T-helper 17 cell (primary cell): ENCODE results near the gene SASS6. TPM values are rescaled to one million over a fixed set of nuclear protein-coding genes. Genes with fewer than 3 reads are reported as not detected.

Experiments
- ATAC-seq: fragments of 150-1000 bp; cut with Tn5 transposase; 2 replicates; pipeline ENCODE4 v1.10.0; 2021; ENCODE audit warnings: mild to moderate bottlenecking, moderate library complexity
- DNase-seq, 3 donors: peaks; one replicate each; pipeline versions ENCODE4 v3.0.0 to v3.0.0-alpha.2; 2020 to 2021
- H3K9me3 ChIP-seq: one replicate; pipeline ENCODE4 v1.7.0; 2013; ENCODE audit warnings: low read length, mild to moderate bottlenecking; ENCODE audit not compliant: control insufficient read depth, poor library complexity, severe bottlenecking
- H3K27ac Mint-ChIP-seq: one replicate; pipeline ENCODE4 v1.8.0; 2022; ENCODE audit warnings: mild to moderate bottlenecking, moderate library complexity, mixed read lengths
- H3K27me3 Mint-ChIP-seq: one replicate; pipeline ENCODE4 v1.8.0; 2022; ENCODE audit warnings: mixed read lengths
- H3K36me3 Mint-ChIP-seq: one replicate; pipeline ENCODE4 v1.8.0; 2022; ENCODE audit warnings: low read depth, mixed read lengths
- H3K4me1 Mint-ChIP-seq: one replicate; pipeline ENCODE4 v1.8.0; 2022; ENCODE audit warnings: mild to moderate bottlenecking, mixed read lengths
- H3K4me3 Mint-ChIP-seq: one replicate; pipeline ENCODE4 v1.8.0; 2022; ENCODE audit warnings: mild to moderate bottlenecking, moderate library complexity, mixed read lengths
- total RNA-seq, 4 donors: library from RNA in 2 of 4; stranded (reverse) in 2 of 4; gene quantifications; one replicate each; pipeline ENCODE4 v1.2.3 and lab custom pipeline; 2022 to 2026

Gene SASS6, protein sequence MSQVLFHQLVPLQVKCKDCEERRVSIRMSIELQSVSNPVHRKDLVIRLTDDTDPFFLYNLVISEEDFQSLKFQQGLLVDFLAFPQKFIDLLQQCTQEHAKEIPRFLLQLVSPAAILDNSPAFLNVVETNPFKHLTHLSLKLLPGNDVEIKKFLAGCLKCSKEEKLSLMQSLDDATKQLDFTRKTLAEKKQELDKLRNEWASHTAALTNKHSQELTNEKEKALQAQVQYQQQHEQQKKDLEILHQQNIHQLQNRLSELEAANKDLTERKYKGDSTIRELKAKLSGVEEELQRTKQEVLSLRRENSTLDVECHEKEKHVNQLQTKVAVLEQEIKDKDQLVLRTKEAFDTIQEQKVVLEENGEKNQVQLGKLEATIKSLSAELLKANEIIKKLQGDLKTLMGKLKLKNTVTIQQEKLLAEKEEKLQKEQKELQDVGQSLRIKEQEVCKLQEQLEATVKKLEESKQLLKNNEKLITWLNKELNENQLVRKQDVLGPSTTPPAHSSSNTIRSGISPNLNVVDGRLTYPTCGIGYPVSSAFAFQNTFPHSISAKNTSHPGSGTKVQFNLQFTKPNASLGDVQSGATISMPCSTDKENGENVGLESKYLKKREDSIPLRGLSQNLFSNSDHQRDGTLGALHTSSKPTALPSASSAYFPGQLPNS
- 1 to 10 TPM; 1.9 to 2.7 TPM for total RNA-seq
- total RNA-seq (lab: John Stamatoyannopoulos, UW) = 6.6 to 18.7 reads per million in 2 donors

DNA sequence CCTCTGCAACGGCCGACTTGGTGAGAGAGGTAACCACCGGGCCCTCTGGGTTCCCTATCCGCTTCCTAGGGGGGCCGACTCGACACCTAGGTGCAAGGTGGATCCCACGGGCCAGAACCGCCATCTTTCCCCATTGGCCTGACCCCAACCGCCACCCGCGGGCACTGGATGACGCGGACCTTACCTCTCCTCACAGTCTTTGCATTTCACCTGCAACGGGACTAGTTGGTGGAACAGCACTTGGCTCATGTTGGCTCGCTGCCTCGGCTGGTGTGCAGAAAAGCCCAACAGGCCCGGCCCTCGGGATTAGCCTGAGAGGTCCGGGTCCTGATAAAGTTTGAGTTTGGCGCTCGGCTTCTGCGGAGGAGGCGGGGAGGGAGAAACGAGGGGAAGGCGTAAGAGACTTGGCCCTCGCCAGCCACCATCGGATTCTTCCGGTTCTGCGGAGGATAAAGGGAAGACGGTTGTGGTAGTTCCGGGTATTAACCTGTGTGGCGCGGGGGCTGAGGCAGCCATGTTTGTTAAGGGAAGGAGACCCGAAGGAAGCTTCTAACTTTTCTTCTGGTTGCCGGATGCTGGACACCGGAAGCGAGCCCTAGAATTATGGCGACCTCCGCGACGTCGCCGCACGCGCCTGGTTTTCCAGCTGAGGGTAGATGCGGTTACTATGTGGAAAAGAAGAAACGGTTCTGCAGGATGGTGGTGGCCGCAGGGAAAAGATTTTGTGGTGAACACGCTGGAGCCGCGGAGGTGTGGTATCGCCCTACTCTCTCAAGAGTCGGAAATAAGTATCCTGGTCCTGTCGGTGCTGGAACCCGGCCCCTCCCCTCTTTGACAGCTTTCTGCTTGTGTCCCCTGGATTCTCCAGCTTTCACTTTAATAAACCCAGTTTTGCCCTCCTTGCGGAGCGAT, at the start of gene SASS6, which contains the start of gene TRMT13:
SASS6 (minus strand) TSS at position 365 of the 912 bp plus-strand sequence; CDS start at position 249, 116 bp downstream.
TRMT13 (plus strand) TSS at position 598 of the 912 bp plus-strand sequence; CDS start at position 604, 6 bp downstream.
- Mint-ChIP-seq H3K4me3 (peak within 1 kb of the TSS; percentile 98), H3K4me1 (peaks cover 19% of the 10 kb centered on the region), H3K27me3 (no peaks in the 10 kb centered on the region), H3K27ac (peak within 1 kb of the TSS; percentile 94), H3K36me3 (peaks cover 1% of the 10 kb centered on the region)
- ATAC-seq = peak; percentile 99
- DNase-seq = peak; percentile 82 to 89 (median 82)
- no peaks in the 10 kb centered on the region for H3K9me3 ChIP-seq

DNA sequence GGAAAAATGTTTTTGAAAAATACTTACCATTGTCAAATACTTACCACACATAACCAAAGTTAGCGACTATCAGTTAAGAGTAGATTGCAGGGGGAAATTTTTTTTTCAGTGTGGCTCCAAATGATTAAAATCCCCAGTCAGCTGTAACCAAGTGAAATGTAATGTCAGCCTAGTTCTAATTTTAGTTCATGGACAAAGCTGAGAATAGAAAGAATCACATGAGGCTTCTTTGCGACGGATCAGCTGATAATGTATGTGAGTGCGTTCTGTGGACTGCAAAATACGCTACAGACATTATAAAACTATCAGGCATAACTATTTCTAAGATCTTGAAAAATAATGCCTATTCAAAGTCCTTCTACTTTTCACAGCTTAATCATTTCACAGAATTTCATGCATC, 45.4 kb upstream of the SASS6 start, which contains the start of gene LRRC39:
LRRC39 (minus strand) TSS at position 166 of the 400 bp plus-strand sequence. CDS start 9,740 bp downstream, outside the sequence.
- Mint-ChIP-seq H3K27ac (no peak within 1 kb of the TSS), H3K27me3 (no peaks in the 10 kb centered on the region), H3K36me3 (no peaks in the 10 kb centered on the region), H3K4me3 (no peak within 1 kb of the TSS), H3K4me1 (no peaks in the 10 kb centered on the region)
- ATAC-seq = no peak
- DNase-seq = no peak
- H3K9me3 ChIP-seq = no peaks in the 10 kb centered on the region

DNA sequence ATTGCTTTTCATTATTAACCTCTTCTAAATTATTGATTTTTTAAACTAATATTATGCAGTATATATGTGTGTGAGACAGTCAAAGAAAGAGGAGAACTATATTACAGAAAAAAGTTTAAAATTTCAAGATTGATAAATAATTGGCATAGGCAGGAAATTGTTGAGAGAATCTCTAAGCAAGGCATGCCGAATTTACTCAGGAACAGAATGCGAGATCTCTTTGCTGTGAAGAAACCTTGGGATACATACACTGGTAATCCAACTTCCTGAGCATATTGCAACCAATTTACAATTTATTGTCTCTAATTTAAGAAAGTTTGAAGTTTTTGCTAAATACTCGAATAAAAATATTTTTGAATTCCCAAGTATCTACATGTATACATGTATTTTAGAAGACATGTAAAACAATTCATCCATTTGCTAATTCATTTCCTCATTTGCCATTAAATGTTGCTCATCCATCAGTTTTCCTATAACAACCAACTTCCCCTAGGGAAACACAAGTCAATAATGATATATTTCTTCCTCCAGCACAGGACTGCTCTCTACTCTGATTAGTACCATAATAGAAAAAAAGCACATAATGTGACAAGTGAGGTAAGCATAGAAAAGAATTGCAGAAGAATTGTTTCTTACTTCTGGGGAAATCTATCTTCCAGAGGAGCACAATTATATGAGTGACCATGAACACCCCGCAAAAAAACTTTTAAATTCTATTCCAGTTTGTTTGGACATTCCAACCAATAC, 44.7 kb upstream of the SASS6 start:
- Mint-ChIP-seq H3K27me3 (no peaks in the 10 kb centered on the region), H3K36me3 (no peaks in the 10 kb centered on the region), H3K4me1 (no peaks in the 10 kb centered on the region), H3K4me3 (no peak overlapping the region), H3K27ac (no peak overlapping the region)
- DNase-seq = no peak
- H3K9me3 ChIP-seq = no peaks in the 10 kb centered on the region
- ATAC-seq = no peak

DNA sequence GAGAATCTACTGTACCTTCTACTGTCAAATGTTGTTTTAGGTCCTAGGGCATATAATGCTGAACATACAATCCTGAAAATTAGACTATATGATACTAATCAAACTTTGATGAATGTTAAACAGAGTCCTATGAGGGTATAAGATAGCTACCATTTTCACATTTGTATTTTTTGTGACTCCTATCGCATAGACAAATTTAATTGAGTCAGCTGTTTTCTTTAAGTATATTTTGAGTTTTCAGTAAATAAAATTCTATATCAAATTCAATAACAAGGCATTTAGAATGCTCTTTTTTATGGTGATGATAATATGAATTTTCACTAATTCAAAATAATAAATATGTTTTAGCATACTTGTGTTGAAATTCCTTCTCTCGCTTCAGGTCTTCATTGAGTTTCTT, 35.3 kb upstream of the SASS6 start:
- ATAC-seq = no peak
- Mint-ChIP-seq H3K27ac (no peak overlapping the region), H3K36me3 (peaks cover 5% of the 10 kb centered on the region), H3K27me3 (no peaks in the 10 kb centered on the region), H3K4me1 (no peaks in the 10 kb centered on the region), H3K4me3 (no peak overlapping the region)
- DNase-seq = no peak
- no peaks in the 10 kb centered on the region for H3K9me3 ChIP-seq

DNA sequence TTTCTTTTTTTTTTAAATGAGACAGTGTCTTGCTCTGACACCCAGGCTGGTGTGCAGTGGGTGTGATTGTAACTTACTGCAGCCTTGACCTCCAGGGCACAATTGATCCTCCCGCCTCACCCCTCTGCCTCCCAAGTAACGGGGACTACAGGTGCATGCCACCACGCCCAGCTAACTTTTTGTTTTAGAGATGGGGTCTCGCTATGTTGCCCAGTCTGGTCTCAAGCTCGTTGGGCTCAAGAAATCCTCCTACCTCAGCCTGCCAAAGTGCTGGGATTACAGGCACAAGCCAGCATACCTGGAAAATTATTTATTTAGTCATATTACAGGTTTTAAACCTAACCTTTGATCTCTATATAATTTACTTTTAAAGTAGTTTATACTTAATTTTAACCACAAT, 32.0 kb upstream of the SASS6 start:
- no peak for DNase-seq
- Mint-ChIP-seq H3K36me3 (peaks cover 5% of the 10 kb centered on the region), H3K27ac (no peak overlapping the region), H3K27me3 (no peaks in the 10 kb centered on the region), H3K4me1 (no peaks in the 10 kb centered on the region), H3K4me3 (no peak overlapping the region)
- H3K9me3 ChIP-seq = no peaks in the 10 kb centered on the region
- ATAC-seq = no peak

DNA sequence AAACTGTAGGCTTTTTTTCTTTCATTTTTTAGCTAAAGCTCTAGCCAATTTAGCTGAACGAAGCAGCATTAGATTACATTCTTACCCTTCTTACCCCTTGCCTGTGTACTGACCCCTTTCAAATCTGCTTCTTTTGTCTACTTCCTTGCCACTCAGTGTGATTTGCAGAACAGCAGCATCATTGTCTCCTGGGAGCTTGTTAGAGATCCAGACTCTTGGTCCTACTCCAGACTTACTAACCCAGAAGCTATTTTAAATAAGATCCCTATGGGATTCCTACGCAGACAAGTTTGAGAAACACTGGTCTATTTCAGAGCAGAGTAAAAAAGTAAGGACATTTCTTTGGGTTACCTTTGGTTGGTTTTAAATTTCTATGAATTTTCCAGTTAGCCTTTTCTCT, 31.5 kb upstream of the SASS6 start:
- H3K27me3 Mint-ChIP-seq = no peaks in the 10 kb centered on the region
- no peaks in the 10 kb centered on the region for H3K4me1 Mint-ChIP-seq
- H3K4me3 Mint-ChIP-seq = no peak overlapping the region

DNA sequence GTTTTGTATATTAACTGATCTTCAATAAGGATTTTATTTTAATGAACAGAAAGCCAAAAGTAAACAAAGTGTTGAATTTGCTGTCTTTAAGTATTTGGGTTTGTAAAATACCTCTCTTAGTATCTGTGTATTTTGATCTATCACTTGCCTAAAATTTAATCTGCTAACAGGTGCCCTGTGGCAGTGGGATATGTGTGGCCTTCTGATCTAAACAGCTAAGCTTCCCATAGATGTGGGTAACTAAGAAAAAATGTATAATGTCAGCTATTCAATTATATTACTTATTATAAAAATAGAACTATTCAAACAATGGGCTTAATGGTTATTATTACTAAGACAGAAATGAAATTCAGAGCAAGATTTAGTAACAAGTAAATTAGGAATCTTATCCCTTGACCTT, 30.2 kb upstream of the SASS6 start:
- no peak overlapping the region for H3K4me3 Mint-ChIP-seq
- DNase-seq (no peak), ATAC-seq (no peak)
- H3K4me1 Mint-ChIP-seq = no peaks in the 10 kb centered on the region
- H3K9me3 ChIP-seq = no peaks in the 10 kb centered on the region
- H3K36me3 Mint-ChIP-seq = peaks cover 5% of the 10 kb centered on the region
- no peaks in the 10 kb centered on the region for H3K27me3 Mint-ChIP-seq
- H3K27ac Mint-ChIP-seq = no peak overlapping the region

More for the DNA sequence above, 31.5 kb upstream of the SASS6 start:
- no peak for ATAC-seq
- H3K9me3 ChIP-seq = no peaks in the 10 kb centered on the region
- no peak overlapping the region for H3K27ac Mint-ChIP-seq
- peaks cover 5% of the 10 kb centered on the region for H3K36me3 Mint-ChIP-seq
- no peak for DNase-seq

DNA sequence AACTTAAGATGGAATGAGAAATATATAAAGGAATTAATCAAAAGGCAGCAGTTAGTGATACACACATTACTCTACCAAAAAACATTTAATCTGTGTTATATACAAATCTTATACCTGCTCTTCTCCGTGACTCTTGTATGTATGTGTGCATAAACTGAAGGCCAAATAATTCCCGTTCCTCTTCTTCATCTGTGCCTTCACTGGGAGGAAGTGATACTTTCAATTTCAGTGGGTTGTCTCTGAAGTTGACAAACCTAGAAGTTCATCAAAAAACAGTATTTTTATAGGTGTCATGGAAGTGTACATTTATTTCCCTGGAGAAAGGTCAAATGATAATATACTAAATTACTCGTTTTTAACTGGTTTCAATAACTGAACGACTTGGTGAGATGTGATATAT, 19.5 kb upstream of the SASS6 start:
- no peak for DNase-seq
- peaks cover 7% of the 10 kb centered on the region for H3K4me1 Mint-ChIP-seq
- no peak for ATAC-seq

DNA sequence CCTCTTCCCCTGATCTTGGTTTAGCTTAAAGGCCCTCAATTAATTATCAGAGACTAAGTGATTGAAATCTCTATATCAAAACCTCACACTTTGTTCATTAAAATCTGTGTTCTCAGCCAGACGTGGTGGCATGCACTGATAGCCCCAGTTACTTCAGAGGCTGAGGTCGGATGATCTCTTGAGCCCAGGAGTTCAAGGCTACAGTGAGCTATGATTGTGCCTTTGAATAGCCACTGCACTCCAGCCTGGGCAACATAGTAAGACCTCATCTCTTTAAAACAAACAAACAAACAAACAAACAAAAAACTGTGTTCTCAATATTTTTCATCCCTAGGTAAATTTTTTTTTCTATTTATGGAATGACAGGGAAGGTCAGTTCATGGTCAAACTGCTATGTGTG, 18.9 kb upstream of the SASS6 start:
- Mint-ChIP-seq H3K27me3 (no peaks in the 10 kb centered on the region), H3K27ac (peak overlapping the region; percentile 86), H3K4me3 (no peak overlapping the region), H3K4me1 (peaks cover 7% of the 10 kb centered on the region), H3K36me3 (peaks cover 7% of the 10 kb centered on the region)
- no peaks in the 10 kb centered on the region for H3K9me3 ChIP-seq
- DNase-seq (no peak), ATAC-seq (no peak)

More for the DNA sequence above, 19.5 kb upstream of the SASS6 start:
- peaks cover 7% of the 10 kb centered on the region for H3K36me3 Mint-ChIP-seq
- H3K27ac Mint-ChIP-seq = peak overlapping the region; percentile 86
- no peaks in the 10 kb centered on the region for H3K27me3 Mint-ChIP-seq
- H3K9me3 ChIP-seq = no peaks in the 10 kb centered on the region
- H3K4me3 Mint-ChIP-seq = no peak overlapping the region

DNA sequence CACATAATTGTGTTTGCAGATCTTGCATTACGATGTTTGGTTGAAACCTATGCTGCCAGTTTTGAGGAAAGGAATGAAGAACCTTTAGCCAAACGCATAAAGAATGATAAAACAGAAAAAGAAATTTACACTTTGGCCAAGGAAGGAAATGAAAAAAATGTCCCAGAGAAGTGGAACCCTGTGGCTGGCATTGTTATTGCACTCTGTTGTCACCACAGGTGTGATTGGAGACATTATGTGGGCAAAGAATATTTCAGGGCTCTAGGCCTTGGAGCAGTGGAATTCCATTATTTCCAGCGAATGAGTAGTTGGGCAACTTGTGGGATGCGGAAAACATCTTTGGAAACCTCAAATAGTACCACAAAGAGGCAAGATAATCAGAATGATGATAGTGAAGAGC, 15.1 kb upstream of the SASS6 start:
- Mint-ChIP-seq H3K4me1 (peaks cover 16% of the 10 kb centered on the region), H3K4me3 (no peak overlapping the region), H3K27ac (no peak overlapping the region), H3K27me3 (no peaks in the 10 kb centered on the region), H3K36me3 (peaks cover 17% of the 10 kb centered on the region)
- H3K9me3 ChIP-seq = no peaks in the 10 kb centered on the region
- ATAC-seq = no peak
- no peak for DNase-seq

DNA sequence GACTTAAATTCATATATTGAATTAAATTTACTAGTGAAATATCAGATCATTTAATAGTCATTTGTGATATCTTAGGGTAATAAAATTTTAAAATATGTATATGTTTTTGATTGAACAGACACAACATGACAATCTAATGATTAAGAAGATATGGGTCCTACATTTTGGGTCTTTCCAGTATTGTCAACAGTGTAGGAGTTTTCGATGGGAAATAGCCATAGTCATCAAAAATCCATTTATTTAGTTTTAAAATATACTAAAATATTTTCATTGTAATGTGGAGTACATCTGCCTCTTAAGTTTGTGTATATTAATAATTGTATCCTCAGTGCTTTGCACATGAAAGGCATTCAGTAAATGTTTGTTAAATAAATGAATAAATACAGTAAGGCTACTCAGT, 14.2 kb upstream of the SASS6 start:
- Mint-ChIP-seq H3K27ac (no peak overlapping the region), H3K4me3 (no peak overlapping the region), H3K27me3 (no peaks in the 10 kb centered on the region), H3K4me1 (peaks cover 17% of the 10 kb centered on the region), H3K36me3 (peaks cover 24% of the 10 kb centered on the region)
- no peaks in the 10 kb centered on the region for H3K9me3 ChIP-seq
- ATAC-seq (no peak), DNase-seq (no peak)

DNA sequence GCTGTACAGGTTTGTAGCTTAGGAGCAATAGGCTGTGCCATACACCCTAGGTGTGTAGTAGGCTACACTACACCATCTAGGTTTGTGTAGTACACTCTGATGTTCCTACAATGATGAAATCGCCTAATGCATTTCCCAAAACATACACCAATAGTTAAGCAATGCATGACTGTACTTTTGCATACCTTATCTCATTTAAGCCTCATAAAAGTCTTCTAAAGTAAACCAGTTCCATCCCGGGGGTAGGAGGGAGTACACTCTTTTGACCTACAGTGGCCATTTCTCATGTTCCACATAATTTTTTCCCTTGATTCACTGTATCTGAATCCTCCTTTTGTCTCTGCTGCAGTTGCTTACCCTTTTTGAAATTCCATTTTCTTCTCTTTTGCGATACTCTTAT, 12.4 kb upstream of the SASS6 start:
- H3K9me3 ChIP-seq = no peaks in the 10 kb centered on the region
- H3K27ac Mint-ChIP-seq = peak overlapping the region; percentile 79
- no peak overlapping the region for H3K4me3 Mint-ChIP-seq
- peaks cover 20% of the 10 kb centered on the region for H3K4me1 Mint-ChIP-seq
- DNase-seq (no peak), ATAC-seq (no peak)
- H3K27me3 Mint-ChIP-seq = no peaks in the 10 kb centered on the region
- H3K36me3 Mint-ChIP-seq = peaks cover 26% of the 10 kb centered on the region
